ENCODE measurements around the gene TLE3. TPM values are rescaled to one million over a fixed set of nuclear protein-coding genes. Genes with fewer than 3 reads are reported as not detected.
A peak's percentile ranks its signal among the peaks of the same experiment; 100 is the strongest.

TLE3 gene
- total RNA-seq, 1 experiment from 2014 or later: 63.6 TPM

DNA sequence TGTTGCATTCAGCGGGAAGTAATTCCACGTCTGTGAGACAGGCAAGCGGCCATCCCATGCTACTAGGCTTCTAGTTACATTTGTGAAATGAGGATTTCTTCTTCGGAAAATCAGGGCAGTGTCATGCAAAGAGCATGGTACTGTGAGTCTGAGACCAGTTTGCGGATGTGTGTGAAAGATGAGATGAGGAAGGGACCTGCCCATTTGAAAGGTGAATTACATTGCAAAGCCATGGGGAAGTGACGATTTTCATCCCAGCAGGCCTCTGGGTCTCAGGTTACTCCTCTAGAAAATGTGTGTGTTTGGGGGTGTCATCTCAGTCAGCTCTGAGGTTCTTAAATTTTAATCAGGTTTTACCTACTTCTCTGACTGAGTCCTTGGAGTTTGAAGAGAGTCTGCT, 16.1 kb downstream of the TLE3 start:
- no peak overlapping the region for H2AFZ ChIP-seq (ENCODE audit: low read length)
- DNase-seq: no peak
- no peaks in the 10 kb centered on the region for H3K9me2 ChIP-seq (replicated peaks; ENCODE audit: insufficient read depth, low read length)
- H3K27ac ChIP-seq (ENCODE audit: low read length): no peak overlapping the region
- no peak overlapping the region for H3K9ac ChIP-seq (ENCODE audit: low read length)
- H3K4me3 ChIP-seq (ENCODE audit: low read length): no peak overlapping the region
- H3K9me3 ChIP-seq (ENCODE audit: low read length): no peaks in the 10 kb centered on the region
- H3K4me2 ChIP-seq (ENCODE audit: low read depth, low read length, poor library complexity, severe bottlenecking): no peak overlapping the region
- no peaks in the 10 kb centered on the region for H3K79me2 ChIP-seq (ENCODE audit: low read length)
- H3K36me3 ChIP-seq (ENCODE audit: insufficient read depth, low read length): peaks cover 27% of the 10 kb centered on the region
- peaks cover 20% of the 10 kb centered on the region for H3K4me1 ChIP-seq (ENCODE audit: low read length)
- H3K27me3 ChIP-seq (ENCODE audit: low read length): no peaks in the 10 kb centered on the region
- peaks cover 28% of the 10 kb centered on the region for H4K20me1 ChIP-seq (ENCODE audit: insufficient read depth, low read depth, low read length)

DNA sequence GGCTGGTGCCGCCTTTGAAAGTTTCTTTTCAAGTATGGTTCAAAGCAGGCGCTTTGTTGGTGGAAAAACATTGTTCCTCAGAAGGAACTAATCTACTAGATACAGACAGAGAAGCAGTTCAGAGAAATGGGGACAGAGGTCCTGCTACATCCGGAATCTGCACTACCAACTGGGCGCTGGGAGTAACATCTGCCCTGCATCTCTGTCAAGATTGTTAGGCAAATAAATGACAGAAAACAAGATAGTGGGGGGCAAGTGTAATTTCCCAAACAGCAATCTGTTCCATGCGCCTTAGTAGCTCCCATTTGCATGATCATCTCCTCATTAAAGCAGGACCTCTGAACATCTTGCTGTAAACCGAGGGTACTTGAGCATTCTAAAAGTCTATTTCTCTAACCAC, 17.4 kb downstream of the TLE3 start:
- no peaks in the 10 kb centered on the region for H3K27me3 ChIP-seq (ENCODE audit: low read length)
- DNase-seq: no peak
- no peak overlapping the region for H3K9ac ChIP-seq (ENCODE audit: low read length)
- peaks cover 25% of the 10 kb centered on the region for H3K36me3 ChIP-seq (ENCODE audit: insufficient read depth, low read length)
- no peaks in the 10 kb centered on the region for H3K9me2 ChIP-seq (replicated peaks; ENCODE audit: insufficient read depth, low read length)
- H3K9me3 ChIP-seq (ENCODE audit: low read length): no peaks in the 10 kb centered on the region
- no peak overlapping the region for H2AFZ ChIP-seq (ENCODE audit: low read length)
- no peak overlapping the region for H3K27ac ChIP-seq (ENCODE audit: low read length)
- H3K4me3 ChIP-seq (ENCODE audit: low read length): no peak overlapping the region
- H3K4me2 ChIP-seq (ENCODE audit: low read depth, low read length, poor library complexity, severe bottlenecking): no peak overlapping the region
- H4K20me1 ChIP-seq (ENCODE audit: insufficient read depth, low read depth, low read length): peaks cover 19% of the 10 kb centered on the region
- peaks cover 20% of the 10 kb centered on the region for H3K4me1 ChIP-seq (ENCODE audit: low read length)
- H3K79me2 ChIP-seq (ENCODE audit: low read length): no peaks in the 10 kb centered on the region

DNA sequence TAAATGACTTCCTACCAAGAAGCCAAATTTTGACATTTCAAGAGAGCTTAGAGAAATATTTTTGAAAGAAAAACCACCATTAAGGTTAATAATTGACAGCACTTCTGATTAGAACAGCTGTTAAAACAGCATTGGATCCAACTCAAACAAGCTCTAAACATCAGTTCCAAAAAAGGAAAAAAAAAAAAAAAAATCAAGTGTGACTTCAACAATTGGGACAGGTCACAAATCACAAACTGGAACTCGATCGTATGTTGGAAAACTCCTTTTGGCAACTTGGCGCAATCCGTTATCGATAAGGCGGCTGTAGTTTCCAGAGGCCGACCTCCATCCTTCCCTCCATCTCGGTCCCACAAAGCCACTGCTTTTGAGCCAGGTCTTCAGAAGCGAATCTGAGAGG, 17.8 kb downstream of the TLE3 start:
- no peak overlapping the region for H3K9ac ChIP-seq (ENCODE audit: low read length)
- peaks cover 25% of the 10 kb centered on the region for H3K36me3 ChIP-seq (ENCODE audit: insufficient read depth, low read length)
- peaks cover 16% of the 10 kb centered on the region for H3K4me1 ChIP-seq (ENCODE audit: low read length)
- no peaks in the 10 kb centered on the region for H3K27me3 ChIP-seq (ENCODE audit: low read length)
- H4K20me1 ChIP-seq (ENCODE audit: insufficient read depth, low read depth, low read length): peaks cover 17% of the 10 kb centered on the region
- no peak overlapping the region for H3K4me3 ChIP-seq (ENCODE audit: low read length)
- DNase-seq: no peak
- no peak overlapping the region for H2AFZ ChIP-seq (ENCODE audit: low read length)
- no peaks in the 10 kb centered on the region for H3K79me2 ChIP-seq (ENCODE audit: low read length)
- H3K9me3 ChIP-seq (ENCODE audit: low read length): no peaks in the 10 kb centered on the region
- no peaks in the 10 kb centered on the region for H3K9me2 ChIP-seq (replicated peaks; ENCODE audit: insufficient read depth, low read length)
- H3K27ac ChIP-seq (ENCODE audit: low read length): no peak overlapping the region
- H3K4me2 ChIP-seq (ENCODE audit: low read depth, low read length, poor library complexity, severe bottlenecking): no peak overlapping the region

DNA sequence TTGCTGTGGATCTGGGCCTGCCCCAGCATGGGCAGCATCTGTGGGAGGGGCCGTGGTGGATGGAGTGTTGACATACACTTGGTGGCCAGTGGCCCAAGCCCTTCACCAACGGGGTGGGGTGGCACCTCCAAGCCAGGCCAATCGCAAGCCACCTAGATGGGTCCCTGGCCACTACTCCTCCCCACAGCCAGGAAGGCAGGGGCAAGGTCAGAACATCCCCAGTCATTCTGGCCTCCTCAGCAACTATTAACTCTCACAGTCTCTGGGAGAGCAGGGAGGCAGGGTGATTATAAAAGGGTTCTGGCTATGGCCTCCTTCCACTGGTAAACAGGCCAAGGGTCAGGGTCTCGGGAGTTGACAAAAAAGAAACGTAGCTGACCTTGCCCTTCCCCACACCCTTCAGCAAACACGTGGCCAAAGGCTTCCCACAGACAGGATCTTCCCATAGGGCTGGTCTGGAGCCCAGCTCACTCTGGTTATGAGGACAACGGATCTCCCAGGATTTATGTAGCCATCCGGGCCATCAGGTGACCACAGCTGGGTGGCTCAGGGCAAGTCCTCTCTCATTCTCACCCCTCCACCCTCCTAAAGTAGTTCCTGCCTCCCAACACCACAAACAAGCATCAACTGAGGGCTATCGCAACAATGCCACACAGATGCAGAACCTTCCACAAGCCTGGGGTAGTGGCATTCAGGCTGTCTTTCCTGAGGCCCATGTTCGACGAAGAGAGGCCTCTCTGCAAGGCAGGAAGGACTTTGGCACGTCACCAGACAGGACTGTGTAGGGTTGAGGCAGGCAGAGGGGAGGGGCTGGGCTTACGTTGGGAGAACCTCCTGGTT, 18.9 kb downstream of the TLE3 start:
- Histone ChIP-seq H3K9me2 (replicated peaks; ENCODE audit: insufficient read depth, low read length) (no peaks in the 10 kb centered on the region), H3K4me1 (ENCODE audit: low read length) (peaks cover 6% of the 10 kb centered on the region), H3K27me3 (ENCODE audit: low read length) (no peaks in the 10 kb centered on the region), H3K4me2 (ENCODE audit: low read depth, low read length, poor library complexity, severe bottlenecking) (no peak overlapping the region), H3K79me2 (ENCODE audit: low read length) (no peaks in the 10 kb centered on the region), H3K36me3 (ENCODE audit: insufficient read depth, low read length) (peaks cover 25% of the 10 kb centered on the region), H2AFZ (ENCODE audit: low read length) (no peak overlapping the region), H3K9ac (ENCODE audit: low read length) (no peak overlapping the region), H3K27ac (ENCODE audit: low read length) (no peak overlapping the region), H4K20me1 (ENCODE audit: insufficient read depth, low read depth, low read length) (peaks cover 7% of the 10 kb centered on the region), H3K4me3 (ENCODE audit: low read length) (no peak overlapping the region), H3K9me3 (ENCODE audit: low read length) (no peaks in the 10 kb centered on the region)
- no peak for DNase-seq

DNA sequence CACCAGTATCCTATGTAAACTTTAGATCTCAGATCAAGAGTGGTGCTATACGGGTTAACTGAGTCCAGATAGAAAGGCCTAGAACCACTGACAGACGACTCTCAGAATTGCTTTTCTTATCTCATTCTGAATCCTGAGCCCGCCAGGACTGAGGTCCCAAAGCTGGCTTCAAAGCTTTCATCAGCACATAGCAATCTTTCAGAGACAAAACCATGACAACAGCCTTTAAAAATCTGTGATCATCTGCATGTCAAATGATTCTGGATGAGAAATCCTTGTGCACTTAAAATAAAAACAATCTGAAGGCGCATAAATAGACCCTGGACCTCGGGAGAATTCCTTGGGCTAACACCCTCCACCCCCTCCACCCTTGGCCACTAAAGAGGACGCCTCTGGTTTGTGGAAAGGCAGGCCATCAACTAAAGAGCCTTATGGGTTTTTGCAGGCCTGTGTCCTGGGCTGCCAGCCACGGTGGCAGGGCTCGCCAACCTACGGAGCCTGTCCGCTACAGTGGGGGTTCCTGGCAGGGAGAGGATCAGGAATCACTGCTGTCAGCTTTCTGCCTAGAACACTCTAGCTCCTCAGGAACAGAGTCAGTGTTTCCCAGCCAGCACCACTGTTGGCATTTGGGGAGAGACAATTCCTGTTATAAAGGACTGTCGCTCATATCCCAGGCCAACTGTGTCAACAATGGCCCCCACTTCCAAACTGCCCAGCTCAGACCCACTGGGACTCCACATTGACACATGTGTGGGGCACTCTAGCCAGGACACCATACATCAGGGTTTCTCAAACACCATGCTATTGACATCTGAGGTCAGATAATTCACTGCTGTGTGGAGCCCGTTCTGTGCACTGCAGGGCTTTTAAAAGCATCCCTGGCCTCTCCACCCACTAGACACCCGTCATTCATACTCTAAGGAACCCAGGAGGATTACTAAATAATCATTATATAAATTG, 20.2 kb downstream of the TLE3 start:
- Histone ChIP-seq H3K9ac (ENCODE audit: low read length) (no peak overlapping the region), H3K79me2 (ENCODE audit: low read length) (no peaks in the 10 kb centered on the region), H3K4me2 (ENCODE audit: low read depth, low read length, poor library complexity, severe bottlenecking) (no peak overlapping the region), H3K4me3 (ENCODE audit: low read length) (no peak overlapping the region), H3K27me3 (ENCODE audit: low read length) (no peaks in the 10 kb centered on the region), H2AFZ (ENCODE audit: low read length) (no peak overlapping the region), H3K4me1 (ENCODE audit: low read length) (peaks cover 4% of the 10 kb centered on the region), H3K9me2 (replicated peaks; ENCODE audit: insufficient read depth, low read length) (no peaks in the 10 kb centered on the region), H3K36me3 (ENCODE audit: insufficient read depth, low read length) (peaks cover 29% of the 10 kb centered on the region), H3K9me3 (ENCODE audit: low read length) (no peaks in the 10 kb centered on the region), H3K27ac (ENCODE audit: low read length) (no peak overlapping the region), H4K20me1 (ENCODE audit: insufficient read depth, low read depth, low read length) (peaks cover 4% of the 10 kb centered on the region; the same call in 1 of the 2 replicates)
- DNase-seq: no peak

DNA sequence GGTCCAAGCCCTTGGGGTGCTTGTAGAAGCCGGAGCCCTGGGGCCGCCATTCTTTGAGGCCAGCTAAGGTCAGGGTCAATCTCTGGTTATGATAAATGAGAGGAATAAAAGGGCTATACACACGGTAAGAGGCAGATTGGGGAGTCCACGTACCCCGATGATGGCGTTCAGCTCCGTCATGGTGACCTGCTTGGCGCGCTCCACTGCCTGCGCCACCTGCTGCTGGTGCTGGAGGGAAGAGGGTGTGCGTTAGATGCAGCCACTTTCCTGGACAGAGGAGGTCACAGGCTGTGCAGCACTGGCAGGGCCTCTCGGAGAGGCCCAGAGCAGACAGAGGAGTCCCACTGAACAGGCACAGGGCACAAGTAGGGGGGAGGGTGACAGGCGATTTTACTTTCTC, 23.3 kb downstream of the TLE3 start:
- H3K9me2 ChIP-seq (replicated peaks; ENCODE audit: insufficient read depth, low read length): no peaks in the 10 kb centered on the region
- no peak overlapping the region for H3K9ac ChIP-seq (ENCODE audit: low read length)
- peaks cover 12% of the 10 kb centered on the region for H3K4me1 ChIP-seq (ENCODE audit: low read length)
- H3K4me3 ChIP-seq (ENCODE audit: low read length): no peak overlapping the region
- no peak overlapping the region for H3K4me2 ChIP-seq (ENCODE audit: low read depth, low read length, poor library complexity, severe bottlenecking)
- H3K9me3 ChIP-seq (ENCODE audit: low read length): no peaks in the 10 kb centered on the region
- H2AFZ ChIP-seq (ENCODE audit: low read length): no peak overlapping the region
- DNase-seq: no peak
- peaks cover 4% of the 10 kb centered on the region; the same call in 1 of the 2 replicates for H4K20me1 ChIP-seq (ENCODE audit: insufficient read depth, low read depth, low read length)
- peaks cover 33% of the 10 kb centered on the region for H3K36me3 ChIP-seq (ENCODE audit: insufficient read depth, low read length)
- no peak overlapping the region for H3K27ac ChIP-seq (ENCODE audit: low read length)
- H3K27me3 ChIP-seq (ENCODE audit: low read length): no peaks in the 10 kb centered on the region
- H3K79me2 ChIP-seq (ENCODE audit: low read length): no peaks in the 10 kb centered on the region

DNA sequence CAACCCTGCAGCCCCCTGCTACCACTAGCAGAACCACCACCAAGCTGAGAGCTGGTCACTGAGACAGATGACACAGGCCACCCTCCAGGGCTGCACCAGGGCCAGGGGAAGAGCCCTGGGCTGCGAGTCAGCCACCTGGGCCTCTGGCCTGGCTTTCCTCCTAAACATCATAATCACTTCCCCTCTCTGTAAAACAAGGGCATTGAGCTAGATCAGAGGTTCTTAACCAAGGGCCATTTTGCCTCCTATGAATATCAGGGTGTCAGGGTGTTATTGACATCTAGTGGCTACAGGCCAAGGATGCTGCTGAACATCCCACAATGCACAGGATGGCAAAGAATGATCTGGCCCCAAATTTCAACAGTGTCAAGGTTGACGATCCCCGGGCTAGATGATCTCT, 25.2 kb downstream of the TLE3 start:
- Histone ChIP-seq H3K9me3 (ENCODE audit: low read length) (no peaks in the 10 kb centered on the region), H3K4me2 (ENCODE audit: low read depth, low read length, poor library complexity, severe bottlenecking) (no peak overlapping the region), H3K27ac (ENCODE audit: low read length) (no peak overlapping the region), H2AFZ (ENCODE audit: low read length) (no peak overlapping the region), H3K79me2 (ENCODE audit: low read length) (no peaks in the 10 kb centered on the region), H3K36me3 (ENCODE audit: insufficient read depth, low read length) (peaks cover 40% of the 10 kb centered on the region), H3K4me1 (ENCODE audit: low read length) (peaks cover 12% of the 10 kb centered on the region), H4K20me1 (ENCODE audit: insufficient read depth, low read depth, low read length) (peaks cover 11% of the 10 kb centered on the region; the same call in 1 of the 2 replicates), H3K27me3 (ENCODE audit: low read length) (no peaks in the 10 kb centered on the region), H3K9me2 (replicated peaks; ENCODE audit: insufficient read depth, low read length) (no peaks in the 10 kb centered on the region), H3K4me3 (ENCODE audit: low read length) (no peak overlapping the region), H3K9ac (ENCODE audit: low read length) (no peak overlapping the region)
- peak; percentile 58 for DNase-seq

DNA sequence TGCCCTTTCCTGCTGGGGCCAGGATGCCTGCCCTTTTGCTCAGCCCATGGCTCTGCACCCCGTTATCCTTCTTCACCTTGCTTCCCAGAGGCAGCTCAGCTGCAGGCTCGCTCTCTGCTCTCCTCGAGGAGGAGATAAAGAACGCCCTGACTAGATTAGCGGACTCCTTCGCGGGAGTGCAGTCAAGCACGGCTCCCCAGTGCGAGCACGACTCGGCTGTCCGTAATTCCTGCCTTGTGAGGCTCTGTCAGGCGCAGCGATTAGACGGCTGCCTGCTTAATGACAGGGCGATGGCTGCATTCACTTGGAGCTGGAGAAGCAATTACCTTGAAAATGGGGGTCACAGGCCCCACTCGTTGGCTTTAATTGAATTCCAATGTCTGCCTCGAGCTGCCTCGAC, 25.9 kb downstream of the TLE3 start:
- Histone ChIP-seq H3K4me2 (ENCODE audit: low read depth, low read length, poor library complexity, severe bottlenecking) (no peak overlapping the region), H3K36me3 (ENCODE audit: insufficient read depth, low read length) (peaks cover 40% of the 10 kb centered on the region), H3K9ac (ENCODE audit: low read length) (no peak overlapping the region), H4K20me1 (ENCODE audit: insufficient read depth, low read depth, low read length) (peaks cover 16% of the 10 kb centered on the region; the same call in 1 of the 2 replicates), H3K27ac (ENCODE audit: low read length) (no peak overlapping the region), H3K27me3 (ENCODE audit: low read length) (no peaks in the 10 kb centered on the region), H3K4me1 (ENCODE audit: low read length) (peaks cover 12% of the 10 kb centered on the region), H3K9me2 (replicated peaks; ENCODE audit: insufficient read depth, low read length) (no peaks in the 10 kb centered on the region), H2AFZ (ENCODE audit: low read length) (no peak overlapping the region), H3K9me3 (ENCODE audit: low read length) (no peaks in the 10 kb centered on the region), H3K4me3 (ENCODE audit: low read length) (no peak overlapping the region), H3K79me2 (ENCODE audit: low read length) (no peaks in the 10 kb centered on the region)
- no peak for DNase-seq

Measured in Karpas-422 (cell line).